SKM-1 treated with dmso at 0.1 percent for 144 hours (cell line): Measurements from ENCODE around the gene CNNM3.

Experiments used
- DNase-seq: peaks from one replicate; lab custom pipeline; 2025; ENCODE audit not compliant: unreplicated experiment; lab: John Stamatoyannopoulos, UW

Gene CNNM3

GRCh38 chr2:96816836-96817702 is 1.0 kb downstream of the CNNM3 start:
- DNase-seq = no peak

GRCh38 chr2:96817882-96818281 is 1.8 kb downstream of the CNNM3 start:
- no peak for DNase-seq

- DNase-seq = no peak
Measured at GRCh38 chr2:96819128-96819875, 3.2 kb downstream of the CNNM3 start.

GRCh38 chr2:96819876-96820511 is 3.9 kb downstream of the CNNM3 start:
- no peak for DNase-seq

- no peak for DNase-seq
Measured at GRCh38 chr2:96821113-96821675, 5.1 kb downstream of the CNNM3 start.

- no peak for DNase-seq
Measured at GRCh38 chr2:96822786-96823185, 6.7 kb downstream of the CNNM3 start.

- no peak for DNase-seq
Measured at GRCh38 chr2:96823198-96823597, 7.1 kb downstream of the CNNM3 start.

- no peak for DNase-seq
Measured at GRCh38 chr2:96824079-96824870, 8.2 kb downstream of the CNNM3 start.

- DNase-seq = no peak
Measured at GRCh38 chr2:96825057-96825456, 9.0 kb downstream of the CNNM3 start.

GRCh38 chr2:96826546-96827278 is 10.6 kb downstream of the CNNM3 start:
- no peak for DNase-seq

GRCh38 chr2:96828436-96828835 is 12.4 kb downstream of the CNNM3 start:
- DNase-seq = no peak

GRCh38 chr2:96828874-96829273 is 12.8 kb downstream of the CNNM3 start:
- DNase-seq = no peak

- DNase-seq = no peak
Measured at GRCh38 chr2:96830044-96830562, 14.0 kb downstream of the CNNM3 start.

GRCh38 chr2:96831679-96832078 is 15.6 kb downstream of the CNNM3 start:
- DNase-seq = no peak

- DNase-seq = no peak
Measured at GRCh38 chr2:96832408-96832753, 16.3 kb downstream of the CNNM3 start.

- DNase-seq = no peak
Measured at GRCh38 chr2:96832754-96833507, 16.9 kb downstream of the CNNM3 start.

GRCh38 chr2:96835830-96836229 is 19.8 kb downstream of the CNNM3 start:
- no peak for DNase-seq

- DNase-seq = no peak
Measured at GRCh38 chr2:96837575-96837974, 21.5 kb downstream of the CNNM3 start.
